GM12878 (cell line): ENCODE results near the gene ATP1A3. TPM values are rescaled to one million over a fixed set of nuclear protein-coding genes. Genes with fewer than 3 reads are reported as not detected.

ENCODE experiments used
- ATAC-seq: fragments of 200-7000 bp; cut with Tn5 transposase; 3 replicates; pipeline ENCODE4 v1.9.1; 2020; ENCODE audit warnings: mild to moderate bottlenecking, moderate library complexity
- BruUV-seq: library from RNA; stranded (reverse); fragments of 400-500 nt; replicated peaks from 2 replicates; lab custom pipeline; 2021; lab: Mats Ljungman, UMichigan
- CTCF ChIA-PET: fragments of 300-600 bp; sonication (Branson Sonifier 250); formaldehyde crosslinking; extraction: SDS; loops from one replicate; lab custom pipeline; 2021; ENCODE audit warnings: inconsistent platforms; lab: Yijun Ruan, JAX
- POLR2A ChIA-PET: fragments of 350-600 bp; formaldehyde crosslinking; extraction: SDS; loops from one replicate; lab custom pipeline; 2021; ENCODE audit warnings: inconsistent platforms; lab: Charles Lee
- RAD21 ChIA-PET: fragments of 300-600 bp; sonication (Branson Sonifier 250); formaldehyde crosslinking; loops from one replicate; lab custom pipeline; 2023; ENCODE audit warnings: antibody characterized with exemption; ENCODE audit not compliant: unreplicated experiment; lab: Charles Lee
- SMC1A ChIA-PET: fragments of 300-600 bp; sonication (Branson Sonifier 250); formaldehyde crosslinking; loops from one replicate; lab custom pipeline; 2023; ENCODE audit not compliant: unreplicated experiment, uncharacterized antibody; lab: Charles Lee
- DNase-seq: peaks from one replicate; pipeline ENCODE4 v3.0.0-alpha.2; 2011; ENCODE audit warnings: low read depth, low spot score
- FAIRE-seq: peaks from 3 replicates; lab custom pipeline; 2011; peaks lifted over from hg19 to GRCh38; lab: Jason Lieb, UNC
- H2AFZ ChIP-seq: 2 replicates; pipeline ENCODE4 v1.6.0; 2011; ENCODE audit warnings: low read depth, low read length, control low read depth; ENCODE audit not compliant: control insufficient read depth
- H3K27ac ChIP-seq: 2 replicates; pipeline ENCODE4 v1.5.1; 2011; ENCODE audit warnings: control low read depth; ENCODE audit not compliant: control insufficient read depth, insufficient read depth
- H3K27me3 ChIP-seq, 2 experiments: replicated peaks in 1 of 2; 2 replicates each; pipeline versions ENCODE4 v1.6.0 to v1.6.1; 2011; ENCODE audit warnings: low read length in 1 of 2; ENCODE audit not compliant: control insufficient read depth in 2 of 2, insufficient read depth in 2 of 2
- H3K36me3 ChIP-seq, 2 experiments: 2 replicates each; pipeline ENCODE4 v1.5.1; 2011; ENCODE audit warnings: low read length in 1 of 2; ENCODE audit not compliant: control insufficient read depth in 2 of 2, insufficient read depth in 2 of 2
- H3K4me1 ChIP-seq: 2 replicates; pipeline ENCODE4 v1.6.1; 2011; ENCODE audit warnings: mild to moderate bottlenecking, low read length, moderate library complexity, mixed read lengths; ENCODE audit not compliant: control insufficient read depth, insufficient read depth
- H3K4me2 ChIP-seq: 2 replicates; pipeline ENCODE4 v1.6.0; 2011; ENCODE audit warnings: control low read depth; ENCODE audit not compliant: control insufficient read depth, insufficient read depth
- H3K4me3 ChIP-seq: fragments of 200-600 bp; sonication (generic); 2 replicates; pipeline ENCODE4 v1.5.1; 2016
- H3K79me2 ChIP-seq: 2 replicates; pipeline ENCODE4 v1.6.0; 2011; ENCODE audit warnings: low read length; ENCODE audit not compliant: control insufficient read depth, insufficient read depth
- H3K9ac ChIP-seq: 2 replicates; pipeline ENCODE4 v1.8.0; 2011; ENCODE audit warnings: low read length, control low read depth, mixed read lengths; ENCODE audit not compliant: control insufficient read depth, insufficient read depth
- H3K9me3 ChIP-seq: replicated peaks from 3 replicates; pipeline ENCODE4 v1.5.1; 2011; ENCODE audit warnings: mild to moderate bottlenecking, low read length; ENCODE audit not compliant: control insufficient read depth, insufficient read depth
- H4K20me1 ChIP-seq: 2 replicates; pipeline ENCODE4 v1.6.0; 2011; ENCODE audit not compliant: control insufficient read depth, insufficient read depth
- CREB1 ChIP-seq: IDR thresholded peaks from 2 replicates; pipeline ENCODE4 v1.6.1; 2012; ENCODE audit warnings: low read depth, mild to moderate bottlenecking, inconsistent platforms
- HDAC2 ChIP-seq: fragments of 200-600 bp; sonication (generic); IDR thresholded peaks from 2 replicates; pipeline ENCODE4 v1.6.1; 2017
- MYC ChIP-seq: IDR thresholded peaks from 2 replicates; pipeline ENCODE4 v1.6.1; 2011; ENCODE audit warnings: mild to moderate bottlenecking, low read length, moderate library complexity, inconsistent platforms; ENCODE audit not compliant: insufficient read depth, insufficient replicate concordance, insufficient read length, severe bottlenecking
- NFYA ChIP-seq: IDR thresholded peaks from 2 replicates; pipeline ENCODE4 v1.6.1; 2011; ENCODE audit warnings: low read depth, mild to moderate bottlenecking, low read length, improper control_type of control experiment, borderline replicate concordance
- SIX5 ChIP-seq: IDR thresholded peaks from 2 replicates; pipeline ENCODE4 v1.6.1; 2011; ENCODE audit warnings: mild to moderate bottlenecking, low read depth, low read length, moderate library complexity; ENCODE audit not compliant: severe bottlenecking
- STAT1 ChIP-seq: fragments of 450-650 bp; conservative IDR thresholded peaks from 2 replicates; pipeline ENCODE4 v1.6.1; 2014; ENCODE audit warnings: antibody characterized with exemption, mild to moderate bottlenecking
- SUPT20H ChIP-seq: IDR thresholded peaks from 2 replicates; pipeline ENCODE4 v1.6.1; 2011; ENCODE audit warnings: low read depth, mild to moderate bottlenecking, low read length, moderate library complexity, borderline replicate concordance; ENCODE audit not compliant: control insufficient read depth
- SUZ12 ChIP-seq: fragments of 200-600 bp; sonication (generic); IDR thresholded peaks from one replicate; pipeline ENCODE4 v1.6.1; 2018; ENCODE audit warnings: antibody characterized with exemption, mild to moderate bottlenecking; ENCODE audit not compliant: unreplicated experiment
- USF1 ChIP-seq: IDR thresholded peaks from 2 replicates; pipeline ENCODE4 v1.6.1; 2011; ENCODE audit warnings: borderline replicate concordance, low read depth, mild to moderate bottlenecking, moderate library complexity, mixed read lengths, low read length; ENCODE audit not compliant: insufficient read depth; ENCODE audit errors: extremely low read length
- WGBS: methylation state at CpG from one replicate; pipeline ENCODE4 v1.1.6; 2016; ENCODE audit warnings: low lambda C conversion rate; ENCODE audit not compliant: insufficient replicate concordance, insufficient coverage; ENCODE audit errors: missing lambda C conversion rate; 5-methylcytosine and 5-hydroxymethylcytosine counted together
- in situ Hi-C: fragments of 300-500 bp; cut with MboI; formaldehyde crosslinking; loops from 9 replicates; pipeline ENCODE4 v1.14.3; 2018; ENCODE audit warnings: mixed read lengths
- intact Hi-C: fragments of 100-400 bp; cut with micrococcal nuclease; formaldehyde crosslinking; loops from one replicate; pipeline ENCODE4 v1.14.2; 2022; ENCODE audit not compliant: unreplicated experiment
- polyA plus RNA-seq, 11 experiments: library from polyadenylated mRNA; depleted of rRNA in 4 of 11; unstranded in 6 of 11; stranded (reverse) in 5 of 11; fragments of >200 nt; fragmentation: Nextera tagmentation in 4 of 11; fragmentation: Illumina TruSeq in 1 of 11; extraction: Ambion mirVana in 4 of 11; extraction: Trizol in 1 of 11; gene quantifications; 1 replicate in 1 of 11; 2 replicates in 10 of 11; pipeline versions ENCODE4 v1.2.1 to v1.2.3, GENCODE V29; 2011 to 2016; ENCODE audit warnings: inconsistent platforms in 2 of 11, missing spikeins in 2 of 11, low read depth in 1 of 11
- total RNA-seq, 4 experiments: library from RNA; depleted of rRNA in 3 of 4; stranded (reverse); fragments of >200 nt in 3 of 4; fragmentation: Illumina TruSeq in 1 of 4; extraction: Trizol in 1 of 4; gene quantifications; 2 replicates each; pipeline versions ENCODE4 v1.2.1 to v1.2.3, GENCODE V29; 2013 to 2021
- TF ChIP-seq, protein P1 (sequence below): fragments of 450-650 bp; IDR thresholded peaks from 2 replicates; pipeline ENCODE4 v1.6.1; 2016; ENCODE audit warnings: mild to moderate bottlenecking
- TF ChIP-seq, protein P2 (sequence below): fragments of 450-650 bp; IDR thresholded peaks from 2 replicates; pipeline ENCODE4 v1.6.1; 2017; ENCODE audit warnings: low read depth, mild to moderate bottlenecking, moderate library complexity
- TF ChIP-seq, protein P3 (sequence below): fragments of 450-650 bp; formaldehyde crosslinking; IDR thresholded peaks from 2 replicates; pipeline ENCODE4 v1.5.0; 2022; ENCODE audit warnings: mild to moderate bottlenecking, missing genetic modification characterization

Gene ATP1A3
- total and polyA plus RNA-seq, 10 of the 15 experiments (the other 5 are each of a cell fraction or from before 2014, with no cell fraction given), result 0.17 to 0.86 (median 0.32) TPM; not detected in 2

- ATAC-seq (no peak), DNase-seq (no peak)
- in situ Hi-C loops, result no loop called here
- SMC1A ChIA-PET, result no interaction called here
- RAD21 ChIA-PET, result no interaction called here
- H3K9ac ChIP-seq, result no peak overlapping the region
- H3K27me3 ChIP-seq, result peaks cover 5 to 6% of the 10 kb centered on the region in 2 experiments; a peak in 3 of 4 replicates
- CTCF ChIA-PET, result no interaction called here
- H3K9me3 ChIP-seq, result no peaks in the 10 kb centered on the region; the same call in 2 of the 3 replicates
- intact Hi-C loops, result no loop called here
- H4K20me1 ChIP-seq, result no peaks in the 10 kb centered on the region
- H3K4me2 ChIP-seq, result no peak overlapping the region
- WGBS, result 64% methylated on average over 15 of the region's 18 CpGs
- TF ChIP-seq SIX5 (no peak), MYC (no peak), SUZ12 (no peak), NFYA (no peak), USF1 (no peak), HDAC2 (no peak), STAT1 (no peak), SUPT20H (no peak), CREB1 (no peak)
- TF ChIP-seq, protein P1, sequence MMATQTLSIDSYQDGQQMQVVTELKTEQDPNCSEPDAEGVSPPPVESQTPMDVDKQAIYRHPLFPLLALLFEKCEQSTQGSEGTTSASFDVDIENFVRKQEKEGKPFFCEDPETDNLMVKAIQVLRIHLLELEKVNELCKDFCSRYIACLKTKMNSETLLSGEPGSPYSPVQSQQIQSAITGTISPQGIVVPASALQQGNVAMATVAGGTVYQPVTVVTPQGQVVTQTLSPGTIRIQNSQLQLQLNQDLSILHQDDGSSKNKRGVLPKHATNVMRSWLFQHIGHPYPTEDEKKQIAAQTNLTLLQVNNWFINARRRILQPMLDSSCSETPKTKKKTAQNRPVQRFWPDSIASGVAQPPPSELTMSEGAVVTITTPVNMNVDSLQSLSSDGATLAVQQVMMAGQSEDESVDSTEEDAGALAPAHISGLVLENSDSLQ, result no peak
- TF ChIP-seq, protein P2, sequence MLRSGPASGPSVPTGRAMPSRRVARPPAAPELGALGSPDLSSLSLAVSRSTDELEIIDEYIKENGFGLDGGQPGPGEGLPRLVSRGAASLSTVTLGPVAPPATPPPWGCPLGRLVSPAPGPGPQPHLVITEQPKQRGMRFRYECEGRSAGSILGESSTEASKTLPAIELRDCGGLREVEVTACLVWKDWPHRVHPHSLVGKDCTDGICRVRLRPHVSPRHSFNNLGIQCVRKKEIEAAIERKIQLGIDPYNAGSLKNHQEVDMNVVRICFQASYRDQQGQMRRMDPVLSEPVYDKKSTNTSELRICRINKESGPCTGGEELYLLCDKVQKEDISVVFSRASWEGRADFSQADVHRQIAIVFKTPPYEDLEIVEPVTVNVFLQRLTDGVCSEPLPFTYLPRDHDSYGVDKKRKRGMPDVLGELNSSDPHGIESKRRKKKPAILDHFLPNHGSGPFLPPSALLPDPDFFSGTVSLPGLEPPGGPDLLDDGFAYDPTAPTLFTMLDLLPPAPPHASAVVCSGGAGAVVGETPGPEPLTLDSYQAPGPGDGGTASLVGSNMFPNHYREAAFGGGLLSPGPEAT, result no peak
- TF ChIP-seq, protein P3, sequence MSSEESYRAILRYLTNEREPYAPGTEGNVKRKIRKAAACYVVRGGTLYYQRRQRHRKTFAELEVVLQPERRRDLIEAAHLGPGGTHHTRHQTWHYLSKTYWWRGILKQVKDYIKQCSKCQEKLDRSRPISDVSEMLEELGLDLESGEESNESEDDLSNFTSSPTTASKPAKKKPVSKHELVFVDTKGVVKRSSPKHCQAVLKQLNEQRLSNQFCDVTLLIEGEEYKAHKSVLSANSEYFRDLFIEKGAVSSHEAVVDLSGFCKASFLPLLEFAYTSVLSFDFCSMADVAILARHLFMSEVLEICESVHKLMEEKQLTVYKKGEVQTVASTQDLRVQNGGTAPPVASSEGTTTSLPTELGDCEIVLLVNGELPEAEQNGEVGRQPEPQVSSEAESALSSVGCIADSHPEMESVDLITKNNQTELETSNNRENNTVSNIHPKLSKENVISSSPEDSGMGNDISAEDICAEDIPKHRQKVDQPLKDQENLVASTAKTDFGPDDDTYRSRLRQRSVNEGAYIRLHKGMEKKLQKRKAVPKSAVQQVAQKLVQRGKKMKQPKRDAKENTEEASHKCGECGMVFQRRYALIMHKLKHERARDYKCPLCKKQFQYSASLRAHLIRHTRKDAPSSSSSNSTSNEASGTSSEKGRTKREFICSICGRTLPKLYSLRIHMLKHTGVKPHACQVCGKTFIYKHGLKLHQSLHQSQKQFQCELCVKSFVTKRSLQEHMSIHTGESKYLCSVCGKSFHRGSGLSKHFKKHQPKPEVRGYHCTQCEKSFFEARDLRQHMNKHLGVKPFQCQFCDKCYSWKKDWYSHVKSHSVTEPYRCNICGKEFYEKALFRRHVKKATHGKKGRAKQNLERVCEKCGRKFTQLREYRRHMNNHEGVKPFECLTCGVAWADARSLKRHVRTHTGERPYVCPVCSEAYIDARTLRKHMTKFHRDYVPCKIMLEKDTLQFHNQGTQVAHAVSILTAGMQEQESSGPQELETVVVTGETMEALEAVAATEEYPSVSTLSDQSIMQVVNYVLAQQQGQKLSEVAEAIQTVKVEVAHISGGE (CRISPR knock-in tag), result no peak
- TF ChIP-seq, all 136 proteins: peak for 0
- POLR2A ChIA-PET, result interaction anchor here (0.6 kb wide), 1 partner anchor 47 kb away, joined by 3 read pairs; no protein-coding TSS in a partner anchor
- H2AFZ ChIP-seq, result no peak overlapping the region
- no peaks in the 10 kb centered on the region for H3K36me3 ChIP-seq
- H3K4me1 ChIP-seq, result peaks cover 2% of the 10 kb centered on the region; the same call in 1 of the 2 replicates
- no peak overlapping the region for H3K4me3 ChIP-seq
- BruUV-seq, result no TSS peak
- H3K27ac ChIP-seq, result no peak overlapping the region
- H3K79me2 ChIP-seq, result no peaks in the 10 kb centered on the region
- FAIRE-seq, result no peak
Measured at GRCh38 chr19:41922585-41922984, 71.4 kb downstream of the ATP1A3 start.
